HG03095 (cell line): ENCODE measurements around the gene SERPINB13.
"Not testable (repeated sequence)": the region's sequence is repeated elsewhere in the genome, so short reads cannot be mapped to it uniquely, and the experiment has no call there.

Experiments
- ATAC-seq: cut with Tn5 transposase; IDR thresholded peaks from one replicate; pipeline ENCODE4 v1.9.1; 2021; ENCODE audit warnings: moderate library complexity; ENCODE audit not compliant: unreplicated experiment

SERPINB13 gene

GRCh38 chr18:63644694-63645093, 57.6 kb downstream of the SERPINB13 start:
- not testable (repeated sequence) for ATAC-seq

- ATAC-seq = no peak
Observed at GRCh38 chr18:63646936-63647335, 59.8 kb downstream of the SERPINB13 start.

GRCh38 chr18:63648241-63648640, 61.1 kb downstream of the SERPINB13 start:
- no peak for ATAC-seq
